K562 (cell line): ENCODE measurements around the gene CLIC1. TPM values are rescaled to one million over a fixed set of nuclear protein-coding genes. Genes with fewer than 3 reads are reported as not detected.

Experiments used
- ATAC-seq: fragments of 200-7000 bp; cut with Tn5 transposase; 3 replicates; pipeline ENCODE4 v1.9.1; 2020; ENCODE audit warnings: moderate library complexity
- Bru-seq: library from RNA; stranded (reverse); fragments of 400-500 nt; gene quantifications from one replicate; lab custom pipeline; 2021; lab: Mats Ljungman, UMichigan
- BruChase-seq, 2 experiments: library from RNA; stranded (reverse); fragments of 400-500 nt; gene quantifications; one replicate each; lab custom pipeline; 2021; lab: Mats Ljungman, UMichigan
- BruUV-seq: library from RNA; stranded (reverse); fragments of 400-500 nt; replicated peaks from 2 replicates; lab custom pipeline; 2021; lab: Mats Ljungman, UMichigan
- CTCF ChIA-PET: fragments of 300-600 bp; formaldehyde crosslinking; extraction: SDS; loops from one replicate; lab custom pipeline; 2021; ENCODE audit warnings: low intra/inter-chr PET ratio; lab: Yijun Ruan, JAX
- POLR2A ChIA-PET: fragments of 300-600, 350-650 bp; sonication (Branson Sonifier 250); formaldehyde crosslinking; extraction: SDS; loops from one replicate; lab custom pipeline; 2021; ENCODE audit warnings: antibody characterized with exemption, inconsistent platforms; lab: Yijun Ruan, JAX
- DNase-seq, 4 experiments: peaks; one replicate each; pipeline versions ENCODE4 v3.0.0 to v3.0.0-alpha.2; 2011 to 2018; ENCODE audit warnings: low spot score in 3 of 4, mixed read lengths in 3 of 4; ENCODE audit errors: extremely low read depth in 1 of 4
- FAIRE-seq: peaks from 2 replicates; lab custom pipeline; 2011; peaks lifted over from hg19 to GRCh38; lab: Jason Lieb, UNC
- H2AFZ ChIP-seq: 2 replicates; pipeline ENCODE4 v1.6.0; 2011; ENCODE audit warnings: low read depth, low read length, control low read depth, inconsistent platforms
- H3K27ac ChIP-seq: fragments of 200-600 bp; 3 replicates; pipeline ENCODE4 v1.8.0; 2011; ENCODE audit warnings: low read depth, mild to moderate bottlenecking, control low read depth, inconsistent platforms, low read length, moderate library complexity, mixed read lengths; ENCODE audit errors: extremely low read depth
- H3K27me3 ChIP-seq, 2 experiments: fragments of 300-600 bp in 1 of 2; 2 replicates in 1 of 2; 3 replicates in 1 of 2; pipeline versions ENCODE4 v1.6.0 to v1.8.0; 2011; ENCODE audit warnings: inconsistent platforms in 2 of 2, low read length in 2 of 2, mild to moderate bottlenecking in 1 of 2, mixed read lengths in 1 of 2, moderate library complexity in 1 of 2; ENCODE audit not compliant: control insufficient read depth in 2 of 2, insufficient read depth in 2 of 2
- H3K36me3 ChIP-seq: fragments of 300-600 bp; 3 replicates; pipeline ENCODE4 v1.8.0; 2011; ENCODE audit warnings: mild to moderate bottlenecking, low read length, inconsistent platforms; ENCODE audit not compliant: control insufficient read depth, insufficient read depth
- H3K4me1 ChIP-seq, 2 experiments: fragments of 200-600 bp in 1 of 2; replicated peaks in 1 of 2; 2 replicates in 1 of 2; 3 replicates in 1 of 2; pipeline versions ENCODE4 v1.5.1 to v1.8.0; 2011; ENCODE audit warnings: inconsistent platforms in 2 of 2, low read length in 2 of 2, mild to moderate bottlenecking in 1 of 2, mixed read lengths in 1 of 2, moderate library complexity in 1 of 2; ENCODE audit not compliant: control insufficient read depth in 2 of 2, insufficient read depth in 2 of 2
- H3K4me2 ChIP-seq: 2 replicates; pipeline ENCODE4 v1.6.1; 2011; ENCODE audit warnings: low read length, control low read depth, inconsistent platforms, mixed read lengths; ENCODE audit not compliant: insufficient read depth
- H3K4me3 ChIP-seq: fragments of 200-600 bp; sonication (generic), shearing (Covaris generic); 2 replicates; pipeline ENCODE4 v1.5.1; 2016; ENCODE audit warnings: control low read depth, inconsistent platforms
- H3K79me2 ChIP-seq: fragments of 200-600 bp; 3 replicates; pipeline ENCODE4 v1.8.0; 2011; ENCODE audit warnings: low read length, inconsistent platforms; ENCODE audit not compliant: control insufficient read depth, insufficient read depth
- H3K9ac ChIP-seq, 2 experiments: 2 replicates each; pipeline versions ENCODE4 v1.6.0 to v1.6.1; 2011; ENCODE audit warnings: low read depth in 2 of 2, low read length in 2 of 2, control low read depth in 1 of 2, inconsistent platforms in 1 of 2, mild to moderate bottlenecking in 1 of 2, mixed read lengths in 1 of 2; ENCODE audit not compliant: insufficient read depth in 1 of 2
- H3K9me1 ChIP-seq: one replicate; pipeline ENCODE4 v1.6.0; 2011; ENCODE audit warnings: inconsistent platforms, mild to moderate bottlenecking, low read length, moderate library complexity; ENCODE audit not compliant: control insufficient read depth, insufficient read depth
- H3K9me3 ChIP-seq: replicated peaks from 2 replicates; pipeline ENCODE4 v1.5.1; 2011; ENCODE audit warnings: low read depth, low read length, inconsistent platforms; ENCODE audit not compliant: control insufficient read depth, insufficient read depth
- H4K20me1 ChIP-seq: replicated peaks from 2 replicates; pipeline ENCODE4 v1.6.1; 2011; ENCODE audit warnings: low read length, inconsistent platforms, mixed read lengths; ENCODE audit not compliant: control insufficient read depth, insufficient read depth
- EGR1 ChIP-seq: fragments of 450-650 bp; conservative IDR thresholded peaks from 2 replicates; pipeline ENCODE4 v1.6.1; 2017; ENCODE audit warnings: mild to moderate bottlenecking
- FOXA1 ChIP-seq: fragments of 450-650 bp; IDR thresholded peaks from 2 replicates; pipeline ENCODE4 v1.6.1; 2016; ENCODE audit warnings: mild to moderate bottlenecking, borderline replicate concordance
- IRF9 ChIP-seq: fragments of 450-650 bp; IDR thresholded peaks from 2 replicates; pipeline ENCODE4 v1.6.1; 2016; ENCODE audit warnings: missing biosample characterization, missing genetic modification characterization
- JUNB ChIP-seq: fragments of 450-650 bp; formaldehyde crosslinking; conservative IDR thresholded peaks from 2 replicates; pipeline ENCODE4 v1.4.0; 2020; ENCODE audit warnings: mild to moderate bottlenecking
- POLR2A ChIP-seq: fragments of 450-650 bp; conservative IDR thresholded peaks from 2 replicates; pipeline ENCODE4 v1.6.1; 2016
- STAT6 ChIP-seq: sonication (generic); formaldehyde crosslinking; IDR thresholded peaks from 2 replicates; pipeline ENCODE4 v1.8.1; 2023; ENCODE audit warnings: mild to moderate bottlenecking, missing genetic modification reagents
- ZHX1 ChIP-seq: fragments of 150-350 bp; conservative IDR thresholded peaks from 2 replicates; pipeline ENCODE4 v1.6.1; 2014; ENCODE audit warnings: low read length
- ZNF274 ChIP-seq: IDR thresholded peaks from 2 replicates; pipeline ENCODE4 v1.6.1; 2011; ENCODE audit warnings: low read depth, mild to moderate bottlenecking, low read length, moderate library complexity, borderline replicate concordance
- WGBS: fragments of 100-300 bp; shearing (Covaris generic); methylation state at CpG from one replicate; pipeline ENCODE4 v1.1.6; 2016; ENCODE audit warnings: low coverage, mixed read lengths; ENCODE audit not compliant: insufficient coverage; ENCODE audit errors: missing lambda C conversion rate; 5-methylcytosine and 5-hydroxymethylcytosine counted together
- in situ Hi-C: fragments of 300-500 bp; cut with MboI; formaldehyde crosslinking; loops from 4 replicates; pipeline ENCODE4 v1.15.0; 2018; ENCODE audit warnings: inconsistent platforms, mixed read lengths
- intact Hi-C: fragments of 100-400 bp; cut with micrococcal nuclease; formaldehyde crosslinking; loops from 2 replicates; pipeline ENCODE4 v1.14.2; 2022
- long read RNA-seq, 3 experiments: library from polyadenylated mRNA in 2 of 3; library from RNA in 1 of 3; unstranded in 2 of 3; stranded (forward) in 1 of 3; transcript quantifications; one replicate each; pipeline ENCODE4 v2.0.0, GENCODE V29; 2019 to 2022
- polyA minus RNA-seq, 3 experiments: library from RNA; depleted of rRNA, polyadenylated mRNA; stranded (reverse); fragments of >200 nt; gene quantifications; 2 replicates each; pipeline ENCODE4 v1.2.3, GENCODE V29; 2011
- polyA plus RNA-seq, 8 experiments: library from polyadenylated mRNA; depleted of rRNA in 4 of 8; stranded (reverse) in 5 of 8; unstranded in 3 of 8; fragments of >200 nt; fragmentation: Nextera tagmentation in 2 of 8; fragmentation: Illumina TruSeq in 1 of 8; extraction: Ambion mirVana in 2 of 8; extraction: Trizol in 1 of 8; gene quantifications; 2 replicates each; pipeline versions ENCODE4 v1.2.1 to v1.2.3, GENCODE V29; 2011 to 2014; ENCODE audit warnings: inconsistent platforms in 1 of 8, missing spikeins in 1 of 8
- total RNA-seq, 7 experiments: library from RNA; depleted of rRNA in 6 of 7; stranded (reverse); fragments of >200 nt in 6 of 7; fragmentation: Illumina TruSeq in 2 of 7; extraction: Trizol in 2 of 7; gene quantifications; 2 replicates each; pipeline versions ENCODE4 v1.2.1 to v1.2.3, GENCODE V29; 2011 to 2021; ENCODE audit warnings: low replicate concordance in 1 of 7

The CLIC1 gene
- total RNA-seq (2011; cell fraction: chromatin; rRNA removed; ENCODE audit: low replicate concordance), result 323 and 864 TPM in 2 replicates
- 1,156 and 1,371 TPM in 2 replicates for total RNA-seq (2011; cell fraction: nucleolus; rRNA removed)
- 762 and 847 TPM in 2 replicates for total RNA-seq (2011; cell fraction: nucleoplasm; rRNA removed)
- total RNA-seq (2014; rRNA removed) (1,815 and 2,459 TPM in 2 replicates), total RNA-seq (2014; rRNA removed; fragmentation: Illumina TruSeq; extraction: Trizol) (1,777 and 1,808 TPM in 2 replicates), total RNA-seq (2015; rRNA removed; fragmentation: Illumina TruSeq; extraction: Trizol) (1,968 and 1,998 TPM in 2 replicates), total RNA-seq (2021) (1,487 and 1,494 TPM in 2 replicates), polyA plus RNA-seq (2011; rRNA removed) (1,850 and 2,419 TPM in 2 replicates), polyA plus RNA-seq (2014; fragmentation: Illumina TruSeq; extraction: Trizol) (2,238 and 2,336 TPM in 2 replicates), polyA plus RNA-seq (2014; fragmentation: Nextera tagmentation; extraction: Ambion mirVana) (1,000 to 10,000 TPM; 1,267 to 1,594 TPM), polyA plus RNA-seq (2014; rRNA removed) (1,650 and 1,824 TPM in 2 replicates), polyA minus RNA-seq (2011; rRNA and poly(A)+ RNA removed) (1,034 and 1,248 TPM in 2 replicates), Bru-seq, nascent RNA (percentile 99 among the genes with signal in this experiment), BruChase-seq, experiment 1, labeled RNA remaining after a 2-hour chase (percentile 98 among the genes with signal in this experiment), BruChase-seq, experiment 2, labeled RNA remaining after a 6-hour chase (percentile 99 among the genes with signal in this experiment)
- 2,072 and 2,650 TPM in 2 replicates for polyA plus RNA-seq (2011; cell fraction: cytosol; rRNA removed)
- 706 and 710 TPM in 2 replicates for polyA plus RNA-seq (2011; cell fraction: nucleus; rRNA removed)
- polyA plus RNA-seq (2012), result 1,359 and 2,108 TPM in 2 replicates
- polyA minus RNA-seq (2011; cell fraction: cytosol; rRNA and poly(A)+ RNA removed), result 611 and 812 TPM in 2 replicates
- polyA minus RNA-seq (2011; cell fraction: nucleus; rRNA and poly(A)+ RNA removed), result 223 and 327 TPM in 2 replicates
- long read RNA-seq, experiment 1, transcript CLIC1-208 (6 exons, 1,254 nt), result major isoform, 2,205 of 2,946 reads
- long read RNA-seq, experiment 1, transcript CLIC1-210 (7 exons, 1,098 nt), result minor isoform, 44 of 2,946 reads
- long read RNA-seq, experiment 1, partial matches to known transcripts, result 347 of 2,946 reads
- long read RNA-seq, experiment 1, other reads (novel, unspliced or antisense), result 347 of 2,946 reads
- long read RNA-seq, experiment 2, transcript CLIC1-210 (7 exons, 1,098 nt), result minor isoform, 23 of 2,269 reads
- long read RNA-seq, experiment 2, transcript CLIC1-208 (6 exons, 1,254 nt), result major isoform, 1,941 of 2,269 reads
- long read RNA-seq, experiment 2, partial matches to known transcripts, result 184 of 2,269 reads
- long read RNA-seq, experiment 2, other reads (novel, unspliced or antisense), result 120 of 2,269 reads
- long read RNA-seq, experiment 3, transcript CLIC1-208 (6 exons, 1,254 nt), result major isoform, 2,447 of 2,818 reads
- long read RNA-seq, experiment 3, transcript CLIC1-210 (7 exons, 1,098 nt), result minor isoform, 32 of 2,818 reads
- long read RNA-seq, experiment 3, partial matches to known transcripts, result 32 of 2,818 reads
- long read RNA-seq, experiment 3, other reads (novel, unspliced or antisense), result 305 of 2,818 reads

- Histone ChIP-seq H3K27ac (peak within 1 kb of the TSS; percentile 95), H3K9me1 (no peaks in the 10 kb centered on the region), H2AFZ (peak within 1 kb of the TSS; percentile 73), H3K9me3 (no peaks in the 10 kb centered on the region), H3K27me3 (no peaks in the 10 kb centered on the region), H3K4me2 (peak within 1 kb of the TSS; percentile 100), H4K20me1 (peaks cover 24% of the 10 kb centered on the region), H3K36me3 (peaks cover 50% of the 10 kb centered on the region), H3K4me3 (peak within 1 kb of the TSS; percentile 77), H3K79me2 (peaks cover 87% of the 10 kb centered on the region), H3K9ac (peak within 1 kb of the TSS; percentile 99), H3K4me1 (peaks cover 46 to 54% of the 10 kb centered on the region in 2 experiments)
- CTCF ChIA-PET, result no interaction called here
- 1% methylated on average over 24 of the region's 24 CpGs for WGBS
- TSS peak; percentile 59 for BruUV-seq
- POLR2A ChIA-PET, result interaction anchor here (0.5 to 13.1 kb wide), 32 partner anchors 9 to 349 kb away, joined by 3 to 236 read pairs (median 6); partner anchors contain the start of genes ABHD16A, BAG6, C6orf47 and CSNK2B
- DNase-seq (peak; percentile 97 to 99 (median 98)), ATAC-seq (peak; percentile 71), FAIRE-seq (peak; percentile 89)
- in situ Hi-C loops, result no loop called here
- intact Hi-C loops, result loop anchor here (10.0 kb wide), 1 partner anchor 239 kb away; the partner anchor contains the start of gene DXO
- TF ChIP-seq EGR1 (no peak), JUNB (peak; percentile 91), ZNF274 (no peak), STAT6 (CRISPR knock-in tag) (0 out of 2 replicates have a peak, but pooled peaks have one; percentile 2), IRF9 (0 out of 2 replicates have a peak, but pooled peaks have one; percentile 55), FOXA1 (no peak), POLR2A (peak; percentile 99), ZHX1 (peak; percentile 40; the same call in 1 of the 2 replicates)
Measured at GRCh38 chr6:31736021-31736767, at the start of gene CLIC1. CLIC1 (minus strand) TSS chr6:31736530; CDS start chr6:31736300, 230 bp downstream.
